Left renal cortex interstitium (tissue), 4 donors: Measurements from ENCODE around the gene GRWD1. TPM values are rescaled to one million over a fixed set of nuclear protein-coding genes. Genes with fewer than 3 reads are reported as not detected.

Experiments
- DNase-seq, 4 donors: peaks; one replicate each; pipeline ENCODE4 v3.0.0-alpha.2; 2013; ENCODE audit warnings: low read depth in 4 of 4, low spot score in 2 of 4, missing footprints in 1 of 4
- polyA plus RNA-seq, 4 donors: library from polyadenylated mRNA; unstranded; fragments of 120-200 nt; gene quantifications; one replicate each; pipeline ENCODE4 v1.2.1, GENCODE V29; 2013; ENCODE audit not compliant: insufficient read length in 4 of 4

Gene GRWD1
- 10 to 100 TPM; 22.9 to 33.0 (median 27.9) TPM for polyA plus RNA-seq

GRCh38 chr19:48445606-48446481, at the start of gene GRWD1:
Gene GRWD1 (plus strand): TSS chr19:48445983. CDS start chr19:48446006, 23 bp downstream.
- DNase-seq = peak; percentile 83 to 95 (median 92)

GRCh38 chr19:48396016-48396823, 49.6 kb upstream of the GRWD1 start:
- DNase-seq = no peak

GRCh38 chr19:48396824-48397176, 49.0 kb upstream of the GRWD1 start:
- no peak for DNase-seq

- no peak for DNase-seq
Measured at GRCh38 chr19:48397263-48398101, 48.3 kb upstream of the GRWD1 start.

GRCh38 chr19:48398102-48398374, 47.7 kb upstream of the GRWD1 start:
- DNase-seq = no peak

GRCh38 chr19:48398375-48399235, 47.2 kb upstream of the GRWD1 start:
- DNase-seq = no peak

- DNase-seq = no peak
Measured at GRCh38 chr19:48400018-48400742, 45.6 kb upstream of the GRWD1 start.

GRCh38 chr19:48401287-48401686, 44.5 kb upstream of the GRWD1 start:
- no peak for DNase-seq

- DNase-seq = no peak
Measured at GRCh38 chr19:48403606-48404005, 42.2 kb upstream of the GRWD1 start.

GRCh38 chr19:48405010-48405659, 40.6 kb upstream of the GRWD1 start:
- no peak for DNase-seq

- DNase-seq = no peak
Measured at GRCh38 chr19:48405850-48406249, 39.9 kb upstream of the GRWD1 start.

- DNase-seq = no peak
Measured at GRCh38 chr19:48413879-48414587, 31.8 kb upstream of the GRWD1 start.

- DNase-seq = no peak
Measured at GRCh38 chr19:48415395-48415794, 30.4 kb upstream of the GRWD1 start.

GRCh38 chr19:48415806-48416221, 30.0 kb upstream of the GRWD1 start:
- no peak for DNase-seq

- DNase-seq = no peak
Measured at GRCh38 chr19:48417421-48417820, 28.4 kb upstream of the GRWD1 start.

GRCh38 chr19:48418317-48419064, 27.3 kb upstream of the GRWD1 start:
- DNase-seq = no peak

GRCh38 chr19:48419158-48419920, 26.4 kb upstream of the GRWD1 start:
- no peak for DNase-seq
